GM12801 (cell line): ENCODE results near the gene STK32C.

Experiments
- CTCF ChIP-seq: IDR thresholded peaks from one replicate; pipeline ENCODE4 v1.5.1; 2011; ENCODE audit warnings: control low read depth; ENCODE audit not compliant: insufficient read length; ENCODE audit errors: extremely low read depth

Gene STK32C

DNA sequence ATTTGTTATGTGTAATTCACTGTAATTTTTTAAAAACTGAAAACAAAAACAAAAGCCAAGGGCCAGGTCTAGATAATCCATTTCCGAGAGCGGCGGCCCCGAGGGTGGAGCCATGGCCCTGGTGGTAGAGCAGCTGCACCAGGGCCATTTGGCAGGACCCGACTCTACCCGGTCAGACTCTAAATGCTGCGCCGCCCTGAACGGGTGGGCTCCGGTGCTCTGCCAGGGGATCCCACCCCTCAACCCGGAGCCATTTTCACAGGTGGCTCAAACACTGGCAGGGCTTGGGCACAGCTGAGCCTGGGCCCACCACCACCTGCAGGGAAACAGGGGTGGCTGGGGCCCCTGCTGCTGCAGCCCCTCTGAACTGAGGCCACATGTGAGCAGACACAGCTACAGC lies 64.1 kb downstream of the STK32C start:
- TF ChIP-seq CTCF: no peak

GRCh38 chr10:132243141-132243540 lies 64.6 kb downstream of the STK32C start:
- TF ChIP-seq CTCF: no peak

DNA sequence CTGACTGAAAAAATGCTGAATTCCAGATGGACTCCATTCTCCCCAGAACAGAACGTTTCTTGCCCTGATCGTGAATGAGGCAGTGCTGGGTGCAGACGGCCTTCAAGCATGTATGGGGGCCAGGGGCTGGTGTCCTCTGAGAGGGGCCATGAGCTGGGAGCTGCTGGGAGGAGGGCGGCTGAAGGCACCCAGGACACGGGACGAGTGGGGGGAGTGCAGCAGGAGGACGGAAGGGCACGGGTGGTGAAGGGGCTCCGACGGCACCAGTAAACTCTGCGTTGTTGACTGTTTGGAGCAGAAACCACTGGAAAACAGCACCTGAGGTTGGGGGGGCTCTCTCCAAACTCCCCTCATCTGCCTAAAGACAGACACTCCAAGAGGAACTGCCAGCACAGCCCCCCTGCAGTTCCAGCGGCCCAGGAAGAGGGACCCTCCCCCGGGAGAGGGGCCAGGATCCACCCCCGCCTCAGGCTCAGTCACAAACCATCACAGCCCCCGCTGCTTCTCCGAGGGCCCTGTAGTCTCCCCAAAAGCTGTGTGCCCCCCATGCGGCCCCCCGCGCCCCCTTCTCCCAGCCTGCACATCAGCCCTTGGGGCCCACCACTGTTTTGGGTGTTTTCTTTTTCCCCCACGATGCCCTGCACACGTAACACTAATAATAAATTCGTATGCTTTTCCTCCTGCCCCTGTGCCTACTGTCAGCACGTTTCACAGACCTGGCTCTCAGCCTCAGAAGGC lies 65.5 kb downstream of the STK32C start:
- TF ChIP-seq CTCF: no peak

- TF ChIP-seq CTCF: no peak
These were observed 66.3 kb downstream of the STK32C start for GRCh38 chr10:132241496-132241895.

DNA sequence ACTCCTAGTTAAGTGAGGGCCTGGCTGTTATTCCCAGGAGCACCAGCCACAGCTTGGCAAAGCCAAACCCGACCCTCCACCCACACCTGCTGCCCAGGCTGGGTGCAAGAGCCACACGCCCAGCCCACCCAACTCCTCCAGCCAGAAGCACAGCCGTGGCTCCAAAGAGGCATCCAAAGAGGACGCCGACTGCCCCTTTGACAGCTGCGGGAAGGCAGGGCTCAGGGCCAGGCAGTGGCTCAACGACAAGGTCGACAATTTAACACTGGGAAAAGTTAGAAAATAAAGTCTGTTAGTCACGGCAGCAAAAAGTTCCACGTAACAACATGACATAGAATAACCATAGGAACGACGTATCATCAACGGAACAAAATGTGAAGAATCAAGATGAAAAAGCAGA lies 66.7 kb downstream of the STK32C start:
- TF ChIP-seq CTCF: no peak

DNA sequence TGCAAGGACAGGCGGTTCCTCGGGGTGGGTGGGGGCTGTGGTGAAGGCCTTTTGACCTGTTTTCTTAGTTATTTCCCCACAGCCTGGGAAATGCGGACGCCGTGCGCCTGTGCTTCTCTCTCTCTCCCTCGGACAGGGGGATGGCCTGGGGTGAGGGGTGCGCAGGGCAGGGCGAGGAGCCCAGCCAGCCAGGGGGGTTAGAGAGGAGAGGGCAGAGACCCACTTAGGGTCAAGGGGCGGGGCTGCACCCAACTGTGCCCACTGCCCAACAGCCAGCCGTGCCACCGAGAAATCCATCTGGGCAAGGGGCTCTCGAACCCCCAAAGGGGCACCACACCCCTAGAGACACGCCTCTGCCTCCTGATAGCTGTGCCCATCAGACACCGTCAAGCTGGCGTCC lies 67.2 kb downstream of the STK32C start:
- TF ChIP-seq CTCF: no peak

- TF ChIP-seq CTCF: no peak
These were observed 67.6 kb downstream of the STK32C start for GRCh38 chr10:132240156-132240555.
